DMS53 (cell line): ENCODE measurements around the gene TMEM184A.

Experiments used
- DNase-seq: peaks from one replicate; lab custom pipeline; 2025; lab: John Stamatoyannopoulos, UW

Gene TMEM184A

DNA sequence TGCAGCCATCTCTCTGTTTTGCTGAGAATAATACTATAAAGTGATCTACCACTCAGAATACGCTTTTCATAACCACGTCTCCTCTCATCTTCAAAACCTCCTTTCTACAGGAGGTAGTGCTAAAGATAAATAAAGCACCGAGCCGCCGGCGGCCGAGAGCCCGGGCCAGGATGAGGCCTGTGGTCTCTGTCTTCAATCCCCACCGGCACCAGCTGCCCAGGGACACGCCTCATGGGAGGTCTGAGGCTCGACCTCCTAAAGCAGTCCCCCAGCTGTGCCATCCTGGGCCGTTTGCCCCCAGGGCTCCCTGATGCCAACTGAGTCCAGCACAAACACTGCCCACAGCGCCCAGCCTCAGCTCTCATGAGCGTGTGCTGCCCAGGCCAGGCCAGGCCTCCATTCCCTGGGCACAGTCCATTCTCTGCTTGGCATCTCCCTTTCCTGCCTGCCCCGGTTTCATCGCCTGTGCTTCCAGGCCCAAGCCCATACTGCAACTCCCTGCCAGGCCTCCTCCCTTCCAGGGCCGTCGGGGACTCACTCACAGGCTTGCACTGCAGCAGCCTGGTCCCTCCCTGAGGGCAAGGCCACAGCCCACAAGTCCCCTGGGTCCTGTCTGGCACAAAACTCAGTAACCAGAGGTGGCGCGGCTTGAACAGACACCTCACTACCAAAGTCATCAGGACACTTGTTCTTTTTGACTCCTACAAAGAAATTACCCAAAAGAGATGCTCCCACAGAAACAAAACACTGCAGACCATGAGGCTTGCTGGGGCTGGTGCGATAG is 54.3 kb downstream of the TMEM184A start:
- no peak for DNase-seq

DNA sequence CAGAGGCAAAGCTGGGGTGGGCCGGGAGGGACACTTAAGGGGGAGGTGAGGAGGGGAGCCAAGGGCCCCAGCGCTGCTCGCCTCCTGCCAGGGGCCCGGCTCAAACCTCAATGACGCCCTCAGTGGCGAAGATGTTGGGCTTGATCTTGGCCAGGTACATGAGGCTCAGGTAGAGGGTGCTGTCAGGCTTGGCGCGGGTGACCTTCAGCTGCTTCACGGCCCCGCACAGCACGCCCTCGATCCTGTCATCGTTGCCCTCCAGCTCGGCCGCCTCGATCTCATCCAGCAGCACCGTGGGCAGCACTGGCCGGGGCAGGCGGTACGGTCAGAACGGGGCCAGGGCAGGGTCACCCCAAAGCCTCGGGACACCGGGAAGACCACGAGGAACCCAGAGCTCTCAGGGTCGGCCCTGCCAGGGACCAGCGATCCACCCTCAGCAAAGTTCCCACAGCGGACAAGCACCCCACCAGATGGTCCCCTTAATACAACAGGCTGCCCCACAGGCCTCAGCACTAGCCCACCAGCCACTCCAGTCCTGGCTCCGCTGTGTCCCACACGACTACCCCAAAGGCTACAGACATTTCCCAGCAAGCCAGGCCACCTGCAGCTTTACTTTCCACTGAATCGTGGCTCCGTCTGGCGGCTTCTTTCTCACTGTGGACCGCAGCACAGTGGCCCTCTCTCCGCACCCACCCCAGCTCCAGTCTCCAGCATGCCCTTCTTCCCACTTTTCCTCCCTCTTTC is 55.8 kb downstream of the TMEM184A start:
- DNase-seq, result no peak

DNA sequence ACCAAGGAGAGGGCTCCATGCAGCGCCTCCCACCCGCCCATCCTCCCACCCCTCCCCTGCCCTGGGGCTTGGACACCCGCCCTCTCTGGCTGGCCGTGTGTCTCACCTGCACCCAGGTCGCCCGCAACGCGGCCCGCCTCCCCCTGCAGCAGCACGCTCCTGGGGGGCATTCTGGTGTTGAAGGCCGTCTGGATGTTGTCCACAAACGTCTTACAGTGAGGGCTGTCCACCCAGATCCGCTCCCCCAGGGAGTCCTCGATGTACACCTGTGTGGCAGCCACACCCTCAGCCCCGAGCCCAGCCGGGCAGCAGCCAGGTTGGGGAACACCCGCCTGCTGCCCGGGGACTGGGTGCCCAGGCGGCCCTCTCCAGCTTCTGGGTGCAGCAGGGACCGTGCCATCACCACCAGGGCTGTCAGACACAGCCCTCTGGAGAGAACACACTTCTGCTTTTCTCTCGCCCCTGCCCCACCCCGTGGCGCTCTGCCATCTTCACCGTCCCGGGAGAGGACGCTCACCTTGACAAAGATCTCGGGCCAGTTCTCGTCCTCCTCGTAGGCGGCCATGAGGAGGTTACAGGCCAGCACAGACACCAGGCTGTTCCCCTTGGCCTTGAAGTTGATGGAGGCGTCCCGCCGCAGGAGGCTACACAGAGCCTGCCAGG is 56.5 kb downstream of the TMEM184A start:
- DNase-seq, result no peak

DNA sequence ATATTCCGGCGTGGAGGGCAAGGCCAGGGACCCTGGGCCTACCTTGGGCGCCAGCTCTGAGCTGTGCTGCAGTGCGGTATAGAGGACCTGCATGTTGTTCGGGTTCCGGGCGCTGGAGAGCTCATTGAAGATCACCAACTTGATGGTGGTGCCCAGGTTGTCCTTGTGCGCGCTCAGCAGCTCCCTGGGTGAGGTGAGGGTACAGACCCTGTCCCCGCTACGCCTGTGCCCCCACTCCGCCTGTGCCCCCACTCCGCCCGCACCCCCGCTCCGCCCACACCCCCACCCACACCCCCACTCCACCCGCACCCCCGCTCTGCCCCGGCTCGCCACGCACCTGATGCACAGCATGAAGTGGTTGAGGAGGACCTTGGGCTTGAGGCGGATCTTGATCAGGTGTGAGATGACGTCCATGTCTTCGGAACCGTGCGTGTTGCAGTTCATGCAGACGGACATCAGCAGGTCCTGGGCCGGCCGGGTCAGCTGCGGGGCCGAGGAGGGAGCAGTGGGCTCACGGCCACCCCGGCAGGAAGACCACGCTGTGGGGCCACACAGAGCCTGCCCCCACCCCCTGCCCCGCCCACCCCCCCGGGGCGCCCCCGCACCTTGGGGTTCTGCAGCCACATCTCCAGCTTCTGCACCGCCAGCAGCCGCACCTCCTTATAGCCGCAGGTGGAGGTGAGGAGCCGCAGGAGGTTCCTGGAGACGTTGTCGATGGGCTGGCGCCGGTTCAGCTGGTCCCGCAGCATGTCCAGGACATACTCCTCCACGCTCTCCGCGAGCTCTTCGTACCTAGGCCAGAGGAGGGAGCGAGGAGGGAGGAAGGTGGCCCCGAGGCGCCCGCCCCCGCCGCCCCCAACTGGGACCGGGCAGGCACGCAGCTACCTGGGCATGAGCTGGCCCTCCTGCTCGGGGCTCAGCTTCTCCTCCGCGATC is 57.4 kb downstream of the TMEM184A start:
- DNase-seq, result no peak

DNA sequence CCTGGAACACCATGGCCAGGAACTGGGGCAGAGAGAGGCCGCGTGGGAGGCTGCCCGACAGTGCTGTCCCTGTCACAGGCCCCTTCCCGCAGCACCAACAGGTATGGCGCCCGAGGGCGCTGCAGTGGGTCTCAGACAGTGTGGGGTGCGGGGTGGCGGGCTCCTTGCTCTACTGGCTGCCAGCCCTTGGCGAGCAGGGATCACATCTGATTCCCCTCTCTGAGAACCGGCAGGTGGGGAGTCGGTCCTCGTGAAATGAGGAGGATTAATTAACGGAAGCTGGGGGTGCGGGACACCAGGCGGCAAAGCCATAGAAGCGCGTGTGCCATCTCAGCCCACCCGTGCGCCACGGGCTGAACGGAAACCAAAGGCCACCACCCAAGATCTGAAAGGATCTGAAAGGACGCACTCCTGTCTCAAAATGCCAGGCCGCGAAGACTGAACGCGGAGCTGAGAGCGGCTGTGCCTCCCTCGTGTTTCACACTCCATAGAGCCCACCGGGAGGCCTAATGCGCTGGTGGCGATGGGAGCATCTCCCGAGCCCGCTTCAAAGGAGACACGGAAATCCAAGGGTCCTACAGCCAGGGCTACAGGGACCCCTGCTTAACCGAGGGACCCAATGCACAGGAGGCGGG is 58.6 kb downstream of the TMEM184A start:
- DNase-seq, result no peak

DNA sequence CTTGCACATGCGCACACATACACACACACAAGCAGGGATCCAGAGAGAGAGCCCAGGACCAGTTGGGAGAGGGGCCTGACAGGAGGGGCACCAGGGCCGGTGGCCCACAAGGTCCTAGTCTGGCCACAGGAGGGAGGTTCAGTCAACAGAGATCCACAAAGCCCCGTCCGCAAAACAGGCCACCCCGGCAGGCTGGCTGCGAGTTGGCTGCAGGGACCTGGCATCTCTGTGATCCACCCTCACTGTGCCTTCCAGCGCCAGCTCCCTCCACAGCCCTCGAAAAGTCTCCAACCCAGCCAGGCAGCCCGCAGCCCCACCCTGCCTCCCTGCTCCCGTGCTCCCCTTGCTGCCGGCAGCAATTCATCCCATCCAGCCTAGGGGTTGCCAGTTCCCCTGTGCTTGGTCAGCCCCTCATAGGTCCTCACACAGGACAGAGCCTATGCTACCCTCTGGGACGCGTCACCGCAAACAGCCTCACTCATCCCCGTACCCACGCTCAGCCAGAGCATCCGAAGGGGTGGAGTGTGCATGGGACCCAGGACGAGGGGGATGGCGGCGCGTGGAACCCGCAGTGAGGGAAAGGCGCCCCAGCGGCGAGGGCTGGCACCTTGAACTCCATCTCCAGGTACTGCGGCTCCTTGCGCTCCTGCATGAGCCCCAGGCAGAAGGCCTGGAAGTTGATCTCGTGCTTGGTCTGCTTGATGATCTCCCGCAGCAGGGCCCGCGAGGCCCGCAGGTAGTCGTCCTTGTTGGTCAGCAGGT is 59.3 kb downstream of the TMEM184A start:
- no peak for DNase-seq

DNA sequence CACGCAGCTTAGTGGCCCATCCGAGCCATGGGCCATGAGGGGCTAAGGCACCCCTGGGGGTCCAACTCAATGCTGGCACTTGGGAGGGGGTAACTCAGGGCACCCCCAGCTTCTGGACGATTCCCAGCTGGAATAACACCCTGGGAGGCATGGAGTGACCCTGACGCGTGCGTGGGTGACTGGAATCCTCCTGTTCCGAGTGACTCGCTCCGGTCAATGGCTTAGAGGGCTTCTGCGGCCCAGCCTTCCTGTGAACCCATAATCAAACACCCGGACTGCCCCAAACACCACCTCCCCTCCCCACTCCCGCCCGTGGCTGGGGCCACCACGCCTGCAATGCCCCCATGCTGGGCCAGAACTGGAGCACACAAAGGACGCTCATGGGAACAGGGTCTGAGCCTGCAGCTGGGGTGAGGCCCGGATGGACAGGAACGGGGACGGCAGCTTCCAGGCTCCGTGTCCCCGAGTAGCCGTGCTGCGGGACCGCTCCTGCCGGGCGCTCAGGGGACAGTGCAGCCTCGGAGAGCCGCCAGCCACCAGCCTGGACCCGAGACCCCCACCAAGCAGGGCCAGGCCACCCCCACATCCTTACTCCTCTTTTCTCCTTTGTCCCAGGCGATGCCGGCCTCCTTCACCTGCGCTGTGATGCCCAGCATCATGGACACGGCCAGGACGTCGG is 60.3 kb downstream of the TMEM184A start:
- DNase-seq, result no peak

DNA sequence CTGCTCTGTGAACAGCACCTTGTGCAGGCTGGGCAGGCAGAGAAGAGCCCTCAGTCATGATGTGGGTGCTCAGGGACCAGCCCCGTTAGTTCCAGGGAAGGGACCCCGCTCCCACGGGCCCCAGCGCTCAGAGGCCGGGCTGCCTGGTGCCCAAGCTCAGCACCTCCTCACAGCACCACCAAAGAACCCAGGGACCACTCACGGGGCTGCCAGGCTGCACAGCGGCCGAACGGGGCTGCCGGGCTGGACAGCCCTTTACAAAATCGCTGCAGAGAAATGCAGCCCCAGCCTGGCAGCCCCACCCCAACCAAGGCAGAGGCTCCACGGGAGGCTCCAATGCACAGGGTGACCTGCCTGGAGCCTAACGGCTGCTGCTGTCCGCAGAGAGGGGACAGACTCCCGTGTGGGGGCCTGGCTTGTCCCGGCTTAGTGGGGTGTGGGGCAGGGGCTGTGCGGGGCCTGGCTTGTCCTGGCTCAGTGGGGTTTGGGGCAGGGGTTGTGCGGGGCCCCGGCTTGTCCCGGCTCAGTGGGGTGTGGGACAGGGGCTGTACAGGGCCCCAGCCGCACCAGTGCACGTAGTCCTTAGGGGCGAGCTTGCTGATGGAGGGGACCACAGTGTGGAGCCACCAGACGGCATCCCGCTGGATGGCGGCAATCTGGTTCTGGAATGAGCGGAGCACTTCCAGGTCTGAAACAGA is 61.0 kb downstream of the TMEM184A start:
- no peak for DNase-seq

DNA sequence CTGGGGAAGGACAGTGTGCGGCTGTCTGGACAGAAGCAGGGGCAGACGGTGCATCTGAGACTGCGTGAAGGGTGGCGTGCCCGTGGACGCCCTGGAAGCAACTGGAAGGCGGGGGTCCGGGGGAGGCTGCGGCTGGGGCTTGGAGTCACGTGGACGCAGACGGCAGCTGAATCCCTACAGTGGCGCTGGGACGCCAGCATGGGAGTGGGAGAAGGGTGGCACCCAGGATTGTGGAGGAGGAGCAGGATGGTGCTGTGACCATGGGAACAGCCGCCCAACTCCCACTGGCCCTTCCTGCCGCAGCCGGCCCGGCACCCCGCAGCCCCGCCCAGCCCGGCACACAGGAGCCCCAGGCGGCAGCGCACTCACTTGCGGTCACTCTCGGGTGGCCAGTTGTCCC is 61.6 kb downstream of the TMEM184A start:
- no peak for DNase-seq

DNA sequence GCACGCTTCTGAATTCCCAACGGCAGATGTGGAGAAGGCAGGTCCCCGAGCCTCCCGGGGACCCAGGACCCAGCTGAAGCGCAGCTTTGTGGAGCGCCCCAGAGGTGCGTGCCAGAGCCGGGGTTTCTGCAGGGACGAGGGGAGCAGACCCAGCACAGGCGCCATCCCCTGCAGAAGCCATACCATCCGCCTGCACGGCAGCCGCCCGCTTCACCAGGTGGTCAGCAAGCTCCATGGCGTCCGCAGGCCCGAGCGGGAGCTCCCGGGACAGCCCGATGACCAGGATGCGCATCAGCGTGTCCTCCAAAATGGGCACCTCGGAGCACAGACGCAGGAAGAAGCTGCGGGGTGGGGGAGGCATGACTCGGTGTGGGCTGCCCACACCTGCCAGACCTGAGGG is 62.4 kb downstream of the TMEM184A start:
- DNase-seq, result no peak

DNA sequence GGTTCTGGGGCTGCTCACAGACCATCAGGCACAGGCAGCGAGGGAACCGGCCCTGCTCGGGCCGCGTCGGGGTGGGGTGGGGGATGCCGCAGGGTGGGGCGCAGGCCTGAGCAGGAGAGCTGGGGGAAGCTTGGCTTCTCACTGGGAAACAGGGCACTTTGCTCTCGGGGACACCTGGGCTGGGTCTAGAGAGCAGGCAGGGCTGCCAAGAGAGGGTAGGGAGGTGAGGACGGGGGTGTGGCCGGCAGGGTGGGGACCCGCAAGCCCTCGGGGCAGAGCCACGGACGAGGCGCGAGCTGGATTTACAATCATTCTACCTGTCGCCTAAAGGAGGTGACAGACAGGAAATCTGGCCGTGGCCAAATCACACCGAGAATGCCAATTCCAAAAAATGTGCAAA is 62.9 kb downstream of the TMEM184A start:
- no peak for DNase-seq

DNA sequence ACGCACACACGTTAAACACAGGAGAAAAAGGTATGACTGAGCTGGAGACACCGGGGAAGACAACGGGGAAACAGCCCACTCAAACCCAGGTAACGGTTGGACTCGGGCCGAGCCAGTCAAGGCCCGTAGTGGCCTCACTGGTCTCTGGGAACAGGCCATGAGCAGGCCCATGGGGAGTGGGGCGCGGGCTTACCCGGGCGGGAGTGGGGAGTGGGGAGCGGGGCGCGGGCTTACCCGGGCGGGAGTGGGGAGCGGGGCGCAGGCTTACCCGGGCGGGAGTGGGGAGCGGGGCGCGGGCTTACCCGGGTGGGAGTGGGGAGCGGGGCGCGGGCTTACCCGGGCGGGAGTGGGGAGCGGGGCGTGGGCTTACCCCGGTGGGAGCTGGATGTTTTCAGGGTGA is 63.4 kb downstream of the TMEM184A start:
- no peak for DNase-seq
